VCaP (cell line): ENCODE data around the gene ATP10A.

ENCODE experiments used
- H3K27ac ChIP-seq: fragments of 450-650 bp; 2 replicates; pipeline ENCODE4 v1.5.1; 2017
- TF ChIP-seq, protein P1 (sequence below): fragments of 450-650 bp; conservative IDR thresholded peaks from 2 replicates; pipeline ENCODE4 v1.5.1; 2017; ENCODE audit warnings: mild to moderate bottlenecking, moderate library complexity

Gene ATP10A

GRCh38 chr15:25838191-25838870, 24.8 kb downstream of the ATP10A start:
- 0 out of 2 replicates have a peak overlapping the region, but pooled peaks have one; percentile 0 for H3K27ac ChIP-seq
- TF ChIP-seq, protein P1, sequence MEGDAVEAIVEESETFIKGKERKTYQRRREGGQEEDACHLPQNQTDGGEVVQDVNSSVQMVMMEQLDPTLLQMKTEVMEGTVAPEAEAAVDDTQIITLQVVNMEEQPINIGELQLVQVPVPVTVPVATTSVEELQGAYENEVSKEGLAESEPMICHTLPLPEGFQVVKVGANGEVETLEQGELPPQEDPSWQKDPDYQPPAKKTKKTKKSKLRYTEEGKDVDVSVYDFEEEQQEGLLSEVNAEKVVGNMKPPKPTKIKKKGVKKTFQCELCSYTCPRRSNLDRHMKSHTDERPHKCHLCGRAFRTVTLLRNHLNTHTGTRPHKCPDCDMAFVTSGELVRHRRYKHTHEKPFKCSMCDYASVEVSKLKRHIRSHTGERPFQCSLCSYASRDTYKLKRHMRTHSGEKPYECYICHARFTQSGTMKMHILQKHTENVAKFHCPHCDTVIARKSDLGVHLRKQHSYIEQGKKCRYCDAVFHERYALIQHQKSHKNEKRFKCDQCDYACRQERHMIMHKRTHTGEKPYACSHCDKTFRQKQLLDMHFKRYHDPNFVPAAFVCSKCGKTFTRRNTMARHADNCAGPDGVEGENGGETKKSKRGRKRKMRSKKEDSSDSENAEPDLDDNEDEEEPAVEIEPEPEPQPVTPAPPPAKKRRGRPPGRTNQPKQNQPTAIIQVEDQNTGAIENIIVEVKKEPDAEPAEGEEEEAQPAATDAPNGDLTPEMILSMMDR, result no peak

DNA sequence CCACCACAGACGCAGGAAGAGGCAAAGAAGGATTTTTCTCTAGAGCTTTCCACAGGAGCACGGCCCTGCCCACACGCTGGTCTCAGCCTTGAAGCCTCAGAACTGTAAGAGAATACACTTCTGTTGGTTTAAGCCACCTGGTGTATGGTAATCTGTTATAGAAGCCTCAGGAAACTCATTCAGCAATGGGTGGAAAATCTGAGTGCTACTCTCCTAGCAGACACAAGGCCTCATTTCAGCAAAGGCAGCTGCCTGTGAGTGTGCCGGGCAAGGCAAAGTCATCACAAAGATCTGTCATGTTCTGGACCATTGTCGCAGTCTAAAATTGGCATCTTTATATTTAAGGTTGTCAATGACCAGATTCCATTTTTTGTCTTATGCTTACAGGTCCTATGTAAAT, 31.0 kb downstream of the ATP10A start:
- no peak overlapping the region for H3K27ac ChIP-seq
- TF ChIP-seq, protein P1, result no peak

GRCh38 chr15:25830844-25831451, 32.2 kb downstream of the ATP10A start:
- no peak overlapping the region for H3K27ac ChIP-seq
- TF ChIP-seq, protein P1, result no peak

- TF ChIP-seq, protein P1, result no peak
These were observed 34.1 kb downstream of the ATP10A start for GRCh38 chr15:25829073-25829472.

DNA sequence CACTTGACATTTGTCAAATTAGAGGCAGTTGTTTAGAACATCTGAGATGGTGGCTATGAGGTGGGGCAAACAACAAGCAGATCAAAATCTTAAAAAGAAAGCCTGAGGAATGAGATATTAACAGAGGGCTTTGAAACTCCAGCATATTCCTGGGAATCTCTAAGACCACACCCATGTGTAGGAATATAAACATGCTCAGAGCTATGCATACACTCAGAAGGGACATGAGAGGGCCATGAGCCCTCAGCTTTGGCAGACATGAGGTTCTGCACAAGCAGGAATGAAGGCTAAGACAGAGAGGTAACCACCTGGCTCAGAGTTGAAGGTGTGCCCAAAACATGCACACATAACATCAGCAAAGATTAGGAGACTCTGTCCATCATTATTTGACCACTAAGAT, 37.9 kb downstream of the ATP10A start:
- TF ChIP-seq, protein P1, result no peak
- no peak overlapping the region for H3K27ac ChIP-seq

More at GRCh38 chr15:25829073-25829472, 34.1 kb downstream of the ATP10A start:
- H3K27ac ChIP-seq, result no peak overlapping the region

GRCh38 chr15:25824618-25825017, 38.5 kb downstream of the ATP10A start:
- H3K27ac ChIP-seq, result no peak overlapping the region
- TF ChIP-seq, protein P1, result no peak

- TF ChIP-seq, protein P1, result no peak
These were observed 50.3 kb downstream of the ATP10A start for GRCh38 chr15:25812845-25813244.

More at GRCh38 chr15:25812845-25813244, 50.3 kb downstream of the ATP10A start:
- no peak overlapping the region for H3K27ac ChIP-seq
